T-helper 1 cell treated with Interleukin-12 subunit alpha and Interleukin-12 subunit beta and Interleukin-4 antibody, amounts not matched to agents 30 ng/mL and 1 ng/mL, for 36 hours (primary cell): Measurements from ENCODE around the gene EMID1. TPM values are rescaled to one million over a fixed set of nuclear protein-coding genes. Genes with fewer than 3 reads are reported as not detected.

Source experiments
- intact Hi-C: fragments of 100-400 bp; cut with micrococcal nuclease; formaldehyde crosslinking; loops from one replicate; pipeline ENCODE4 v1.15.1; 2024
- total RNA-seq: library from RNA; stranded (reverse); gene quantifications from 2 replicates; pipeline ENCODE4 v1.2.3, GENCODE V29; 2022

Gene EMID1
- not detected in 2 replicates for total RNA-seq

DNA sequence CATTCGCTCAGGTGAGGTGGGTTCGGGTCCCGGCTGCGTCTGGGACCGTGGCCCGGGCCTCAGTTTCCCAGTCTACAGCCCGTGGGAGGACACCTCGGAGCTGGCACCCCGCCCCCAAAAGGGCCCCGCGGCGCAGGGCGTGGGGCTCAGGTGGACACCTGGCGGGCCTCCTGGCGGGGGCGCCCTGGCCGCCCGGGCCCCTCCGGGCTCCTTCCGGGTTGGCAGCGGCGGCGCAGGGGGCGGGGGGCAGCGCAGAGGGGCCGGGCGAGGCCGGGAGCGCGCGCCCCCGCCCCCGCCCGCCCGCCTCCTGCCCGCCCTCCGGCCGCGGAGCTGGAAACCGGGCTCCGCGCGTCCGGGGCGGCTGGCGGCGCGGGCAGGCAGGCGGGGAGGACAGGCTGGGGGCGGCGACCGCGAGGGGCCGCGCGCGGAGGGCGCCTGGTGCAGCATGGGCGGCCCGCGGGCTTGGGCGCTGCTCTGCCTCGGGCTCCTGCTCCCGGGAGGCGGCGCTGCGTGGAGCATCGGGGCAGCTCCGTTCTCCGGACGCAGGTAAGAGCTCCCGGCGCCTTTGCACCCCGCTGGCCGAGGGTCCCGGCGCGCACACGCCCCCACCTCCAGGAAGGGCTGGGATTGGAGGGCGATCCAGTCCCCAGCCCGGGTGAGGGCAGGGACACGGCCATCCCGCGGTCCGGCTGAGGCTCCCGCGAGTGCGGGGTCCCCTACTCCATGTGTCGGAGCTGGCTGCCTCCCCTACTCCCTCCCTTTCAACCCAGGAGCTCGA, at the start of gene EMID1:
EMID1 (plus strand) TSS at position 303 of the 778 bp plus-strand sequence; CDS start at position 446, 143 bp downstream.
- intact Hi-C loops, result no loop called here

GRCh38 chr22:29155966-29156365, 49.7 kb upstream of the EMID1 start:
- intact Hi-C loops, result loop anchor here (2.0 kb wide), 1 partner anchor 301 kb away; no protein-coding TSS in a partner anchor

DNA sequence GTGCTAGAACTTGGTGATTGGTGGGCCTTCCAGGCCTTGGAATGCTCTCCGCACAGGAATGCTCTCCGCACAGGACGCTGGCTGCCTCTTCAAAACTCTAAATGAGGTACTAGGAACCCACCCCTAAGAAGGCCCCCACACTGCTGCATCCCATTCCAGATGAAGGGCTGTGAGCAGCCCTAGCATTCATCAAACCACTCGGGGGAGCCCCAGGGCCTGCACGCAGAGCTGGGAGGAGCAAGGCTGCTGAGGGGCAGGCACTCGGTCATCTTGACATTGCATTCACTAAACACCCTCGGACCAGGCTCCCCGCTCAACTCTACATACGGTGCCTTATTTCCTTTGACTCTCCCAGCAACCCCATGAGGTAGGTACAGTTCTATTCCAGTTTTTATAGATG, 49.2 kb upstream of the EMID1 start:
- intact Hi-C loops, result no loop called here

- intact Hi-C loops, result no loop called here
These were observed 47.7 kb upstream of the EMID1 start for GRCh38 chr22:29157759-29158535.

DNA sequence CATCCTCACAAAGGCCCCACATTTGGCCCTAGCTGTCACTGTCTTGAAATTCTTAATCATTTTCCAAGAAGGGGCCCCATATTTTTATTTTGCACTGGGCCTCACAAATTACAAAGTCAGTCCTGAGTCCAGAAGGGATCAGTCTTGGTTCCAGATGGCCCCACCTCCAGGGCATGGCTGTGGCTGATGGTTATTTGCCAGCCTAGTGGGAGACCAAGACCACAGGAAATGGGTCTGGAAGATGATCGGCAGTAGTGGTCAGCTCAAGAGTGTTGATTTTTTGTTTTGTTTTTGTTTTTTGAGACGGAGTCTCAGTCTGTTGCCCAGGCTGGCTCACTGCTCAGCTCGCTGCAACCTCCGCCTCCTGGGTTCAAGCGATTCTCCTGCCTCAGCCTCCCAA, 47.1 kb upstream of the EMID1 start:
- intact Hi-C loops, result no loop called here

- intact Hi-C loops, result loop anchor here (5.0 kb wide), 1 partner anchor 317 kb away; no protein-coding TSS in a partner anchor
These were observed 41.9 kb upstream of the EMID1 start for GRCh38 chr22:29163808-29164207.

DNA sequence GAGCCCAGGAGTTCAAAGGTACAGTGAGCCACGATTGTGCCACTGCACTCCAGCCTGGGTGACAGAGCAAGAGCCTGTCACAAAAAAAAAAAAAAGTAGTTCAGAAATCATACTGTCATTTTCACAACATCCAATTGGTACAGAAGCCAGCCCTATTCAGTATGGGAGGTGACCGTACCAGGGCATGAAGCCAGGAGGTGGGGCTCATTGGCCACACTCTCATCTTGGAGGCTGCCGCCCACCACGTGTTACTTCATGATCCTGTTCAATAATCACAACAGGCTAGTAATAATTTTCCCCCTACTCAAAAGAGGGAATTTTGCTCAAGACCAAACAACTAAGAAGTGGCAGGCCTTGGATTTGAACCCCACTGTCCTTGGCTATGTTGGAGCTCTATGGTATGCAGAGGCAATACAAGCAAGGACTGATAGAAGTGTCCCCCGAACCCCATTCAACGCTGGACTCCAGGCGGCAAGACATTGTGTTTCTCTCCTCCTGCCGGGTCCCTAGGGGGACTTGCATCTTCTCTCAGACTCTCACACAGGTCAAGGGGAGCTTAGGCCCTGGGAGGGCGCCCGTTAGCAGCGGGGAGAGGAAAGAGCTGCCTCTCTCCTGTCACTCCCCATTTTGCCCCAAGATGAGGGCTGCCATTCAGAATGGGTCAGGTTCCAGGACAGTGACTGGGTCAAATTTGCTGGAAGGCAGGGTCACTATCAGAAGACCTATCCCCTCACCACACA, 40.2 kb upstream of the EMID1 start:
- intact Hi-C loops, result loop anchor here (2.0 kb wide), 1 partner anchor 37 kb away; no protein-coding TSS in a partner anchor

DNA sequence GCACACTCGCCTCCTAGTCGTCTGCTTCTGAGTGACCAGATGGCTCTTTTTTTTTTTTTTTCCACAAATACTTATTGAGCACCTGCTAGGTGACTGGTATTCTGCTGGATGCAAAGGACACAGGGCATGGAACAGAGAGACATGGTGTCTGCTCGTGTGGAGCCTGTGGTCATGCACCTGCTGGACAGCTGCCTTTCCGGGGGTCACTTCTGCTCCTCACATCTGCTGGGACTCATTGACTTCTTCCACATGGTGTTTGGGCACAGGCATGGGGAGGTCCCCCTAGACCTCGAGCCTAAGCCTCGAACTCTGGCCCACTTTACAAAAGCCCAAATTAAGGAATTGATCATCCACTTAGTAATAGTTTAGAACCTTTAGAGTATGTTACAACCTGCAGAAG, 39.5 kb upstream of the EMID1 start:
- intact Hi-C loops, result loop anchor here (2.0 kb wide), 1 partner anchor 37 kb away; no protein-coding TSS in a partner anchor

DNA sequence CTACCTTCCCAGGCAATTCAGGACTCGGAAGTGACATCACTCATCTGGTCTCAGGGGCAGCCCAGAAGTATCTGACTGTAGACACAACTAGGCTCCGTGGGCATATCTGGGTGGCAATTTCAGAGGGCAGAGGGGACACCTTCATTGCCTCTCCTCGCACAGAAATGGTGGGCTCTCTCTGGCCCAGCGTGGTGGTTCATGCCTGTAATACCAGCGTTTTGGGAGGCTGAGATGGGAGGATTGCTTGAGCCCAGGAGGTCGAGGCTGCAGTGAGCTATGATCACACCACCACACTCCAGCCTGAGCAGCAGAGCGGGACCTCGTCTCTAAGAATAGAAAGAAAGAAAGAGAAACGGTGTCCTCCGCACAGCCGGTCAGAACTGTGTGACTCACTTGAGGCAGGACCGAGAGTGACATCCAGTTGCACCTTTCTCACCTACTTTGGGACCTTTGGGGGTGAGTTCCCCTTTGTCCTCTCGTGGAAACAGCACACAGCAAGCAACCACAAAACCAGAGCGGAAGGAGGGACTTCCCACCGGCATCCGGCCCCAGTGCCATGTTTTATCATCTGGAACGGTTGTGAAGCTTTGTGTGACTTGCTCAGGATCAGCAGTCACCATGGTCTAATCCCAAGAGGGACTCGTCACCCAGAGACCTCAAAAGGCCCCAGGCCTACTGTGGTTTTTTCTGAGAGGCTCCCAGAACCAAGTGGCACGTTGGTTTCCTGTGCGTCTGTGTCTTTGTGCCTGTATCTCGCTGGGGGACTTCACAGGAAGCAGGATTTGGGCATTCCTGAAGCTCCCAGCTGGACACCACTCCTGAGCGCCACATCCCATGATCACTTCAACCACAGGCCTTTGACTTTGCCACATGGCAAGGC, 38.4 kb upstream of the EMID1 start:
- intact Hi-C loops, result loop anchor here (2.0 kb wide), 1 partner anchor 36 kb away; no protein-coding TSS in a partner anchor

DNA sequence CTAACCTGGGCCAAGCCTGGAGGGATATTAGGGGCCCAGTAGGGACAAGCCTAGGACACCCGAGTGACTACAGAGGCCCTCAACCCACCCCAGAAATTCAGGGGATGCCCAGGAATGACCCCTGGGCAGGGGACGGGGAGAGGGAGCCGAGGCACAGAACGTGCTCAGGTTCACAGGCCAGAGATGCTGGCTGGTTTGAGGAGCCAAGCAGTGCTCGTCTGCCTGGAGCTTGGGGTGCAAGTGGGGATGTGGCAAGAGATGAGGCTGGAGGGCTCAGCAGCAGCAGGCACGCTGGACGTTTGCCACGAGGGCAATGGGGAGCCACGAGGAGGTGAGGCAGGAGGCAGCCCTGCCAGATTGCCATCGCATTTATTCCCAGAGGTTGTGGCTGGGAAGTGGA, 34.0 kb upstream of the EMID1 start:
- intact Hi-C loops, result no loop called here

- intact Hi-C loops, result no loop called here
These were observed 33.5 kb upstream of the EMID1 start for GRCh38 chr22:29172216-29172615.

DNA sequence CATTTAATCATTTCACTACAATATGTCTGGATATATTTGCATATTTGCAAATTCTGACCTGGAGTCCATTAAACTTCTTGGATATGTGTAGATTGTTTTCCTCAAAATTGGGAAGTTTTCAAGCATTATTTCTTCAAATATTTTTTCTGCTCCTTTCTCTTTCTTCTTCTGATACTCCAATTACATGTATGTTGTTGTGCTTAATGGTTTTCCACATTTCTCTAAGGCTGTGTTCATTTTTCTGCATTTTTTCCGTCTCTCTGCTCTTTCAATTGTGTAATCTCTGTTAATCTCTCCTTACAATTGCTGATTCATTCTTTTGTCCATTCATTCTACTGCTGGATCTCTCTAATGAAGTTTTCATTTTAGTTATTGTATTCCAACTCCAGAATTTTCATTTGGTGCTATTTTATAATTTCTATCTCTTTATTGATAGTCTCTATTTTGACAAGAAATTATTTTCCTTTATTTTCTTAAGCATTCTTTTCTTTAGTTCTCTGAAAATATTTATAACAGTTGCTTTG, 30.3 kb upstream of the EMID1 start:
- intact Hi-C loops, result no loop called here

GRCh38 chr22:29183971-29184848, 21.5 kb upstream of the EMID1 start:
- intact Hi-C loops, result no loop called here

DNA sequence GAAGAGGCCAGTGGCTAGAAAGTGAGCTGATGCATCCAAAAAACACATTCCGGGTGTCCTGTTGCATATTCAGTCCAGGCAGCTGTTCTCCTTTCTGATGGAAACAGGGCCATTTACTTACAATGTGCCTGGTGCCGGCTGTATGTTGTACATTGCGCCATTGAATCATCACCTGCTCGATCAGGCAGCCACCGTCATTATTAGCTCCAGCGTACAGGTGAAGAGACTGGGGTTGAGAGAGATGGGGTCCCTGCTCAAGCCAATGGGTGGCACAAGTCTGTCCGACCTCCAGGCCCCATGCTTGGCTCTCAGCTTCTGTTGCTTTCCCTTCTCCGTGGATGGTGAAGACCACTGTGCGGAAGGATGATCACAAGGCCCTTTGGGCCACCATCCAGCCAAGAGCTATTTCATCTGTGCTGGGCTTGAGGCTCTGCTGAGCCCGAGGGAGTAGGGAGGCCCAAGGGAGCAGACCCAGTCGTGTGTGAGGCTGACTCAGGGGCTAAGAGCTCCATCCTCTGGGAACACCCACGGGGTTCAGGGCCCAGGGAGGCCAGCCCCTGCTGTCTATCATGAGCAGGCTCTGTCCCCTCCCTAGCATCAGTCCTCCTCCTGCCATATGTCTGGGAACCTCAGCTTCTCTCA, 20.7 kb upstream of the EMID1 start:
- intact Hi-C loops, result no loop called here

DNA sequence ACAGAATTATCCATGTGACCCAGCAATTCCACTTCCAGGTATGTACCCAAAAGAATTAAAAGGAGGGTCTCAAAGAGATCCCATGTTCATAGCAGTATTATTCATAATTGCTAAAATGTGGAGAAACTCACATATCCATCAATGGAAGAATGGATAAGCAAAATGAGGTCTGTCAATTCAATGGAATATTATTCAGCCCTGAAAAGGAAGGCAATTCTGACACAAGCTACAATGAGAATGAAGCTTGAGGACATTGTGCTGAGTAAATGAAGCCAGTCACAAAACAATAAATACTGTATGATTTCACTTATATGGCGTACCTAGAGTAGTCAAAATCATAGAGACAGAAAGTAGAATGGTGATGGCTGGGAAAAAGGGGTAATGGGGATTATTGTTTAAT, 19.4 kb upstream of the EMID1 start:
- intact Hi-C loops, result no loop called here

DNA sequence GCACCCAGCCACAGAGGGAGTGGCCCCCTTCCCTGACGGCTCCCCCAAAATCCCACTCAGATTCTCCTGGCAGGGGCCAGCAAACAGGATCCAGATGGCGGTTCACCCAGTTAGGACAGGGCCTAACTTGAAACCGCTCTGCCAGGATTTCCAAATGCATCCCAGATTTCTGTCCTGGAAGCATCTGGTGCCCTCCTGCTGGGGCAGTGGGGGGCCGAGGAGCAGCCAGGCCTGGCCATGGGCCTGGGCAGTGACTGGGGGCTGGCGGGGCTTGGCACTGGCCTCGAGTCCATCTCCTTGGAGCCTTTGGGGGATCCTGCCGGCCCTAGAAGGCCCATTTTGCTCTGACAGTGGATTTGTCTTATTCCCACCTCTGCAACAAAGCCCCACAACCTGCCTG, 17.9 kb upstream of the EMID1 start:
- intact Hi-C loops, result no loop called here

- intact Hi-C loops, result no loop called here
These were observed 15.6 kb upstream of the EMID1 start for GRCh38 chr22:29190051-29190450.

GRCh38 chr22:29190918-29191317, 14.8 kb upstream of the EMID1 start:
- intact Hi-C loops, result no loop called here

DNA sequence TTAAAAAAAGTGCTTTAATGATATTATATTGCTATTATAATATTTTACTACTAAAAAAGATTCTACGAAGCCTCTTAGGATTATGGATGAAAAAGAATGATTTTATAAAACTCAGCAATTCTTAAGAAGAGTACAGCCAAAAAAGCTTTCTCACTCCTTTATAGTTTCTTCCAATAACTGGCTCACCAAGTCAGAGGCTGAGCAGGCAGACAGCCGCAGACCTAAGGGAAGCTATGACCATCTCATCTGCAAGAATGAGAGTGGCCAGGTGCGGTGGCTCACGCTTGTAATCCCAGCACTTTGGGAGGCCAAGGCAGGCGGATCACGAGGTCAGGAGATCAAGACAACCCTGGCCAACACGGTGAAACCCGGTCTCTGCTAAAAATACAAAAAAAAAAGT, 12.7 kb upstream of the EMID1 start:
- intact Hi-C loops, result no loop called here
